Measurements from ENCODE around the gene FBXO7.

The FBXO7 gene

DNA sequence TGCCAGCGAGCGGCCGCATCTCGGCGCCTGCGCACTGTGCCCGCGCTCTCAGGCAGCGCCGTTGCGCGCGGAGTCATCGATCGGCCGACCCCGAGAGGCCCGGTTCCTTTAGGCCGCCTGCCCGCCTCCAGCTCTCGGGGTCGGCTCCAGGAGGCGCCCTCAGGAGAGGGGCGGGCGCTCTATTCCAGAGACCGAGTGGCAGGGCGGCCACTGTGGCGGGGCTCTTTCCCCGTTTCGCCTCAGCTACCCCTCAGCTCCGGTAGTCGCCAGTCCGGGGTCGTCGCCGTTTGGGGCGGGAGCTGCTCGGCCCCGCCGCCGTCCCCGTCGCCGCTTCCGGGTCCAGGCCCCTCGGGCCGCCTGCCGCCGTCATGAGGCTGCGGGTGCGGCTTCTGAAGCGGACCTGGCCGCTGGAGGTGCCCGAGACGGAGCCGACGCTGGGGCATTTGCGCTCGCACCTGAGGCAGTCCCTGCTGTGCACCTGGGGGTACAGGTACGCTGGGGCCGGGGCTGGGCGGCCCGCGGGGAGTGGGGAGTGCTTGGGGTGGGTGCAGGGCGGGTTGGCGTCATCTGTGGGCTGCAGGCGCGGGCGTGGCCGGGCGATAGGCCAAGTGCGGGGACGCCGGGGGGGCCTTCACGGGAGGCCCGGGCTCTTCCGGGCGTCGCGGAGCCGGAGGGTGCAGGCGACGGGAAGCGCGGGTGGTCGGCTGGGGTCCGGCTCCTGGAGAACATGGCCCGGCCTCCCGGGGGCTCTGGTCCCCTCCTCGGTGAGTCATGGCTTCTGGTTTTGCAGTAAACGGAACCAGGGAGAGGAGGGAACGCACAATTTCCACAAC is at the start of gene FBXO7:
Gene FBXO7, plus strand, starts transcription at position 177 of the 833 bp plus-strand sequence. Its CDS starts 192 bp downstream, at position 369.
- peak within 1 kb of the TSS; percentile 82 for H3K9ac ChIP-seq (ENCODE audit: insufficient read length, low read depth)
- H3K4me3 ChIP-seq (ENCODE audit: insufficient read length, low read depth) = peak within 1 kb of the TSS; percentile 78
- H3K27me3 ChIP-seq (ENCODE audit: insufficient read depth, insufficient read length) = no peaks in the 10 kb centered on the region
- DNase-seq (ENCODE audit: low read depth, low spot score) = peak; percentile 80
- H3K9me3 ChIP-seq (ENCODE audit: insufficient read depth, low read length) = no peaks in the 10 kb centered on the region
- TF ChIP-seq ZNF274 (IDR thresholded peaks at IDR 0.05; ENCODE audit: low read depth, low read length) = no peak
- TF ChIP-seq YY1 (IDR thresholded peaks at IDR 0.05; ENCODE audit: insufficient read depth, insufficient read length) = no peak
- TF ChIP-seq SUZ12 (IDR thresholded peaks at IDR 0.05; ENCODE audit: extremely low read depth, insufficient read depth, insufficient read length) = no peak
- H3K4me1 ChIP-seq (ENCODE audit: insufficient read depth, insufficient read length) = peaks cover under 1% of the 10 kb centered on the region
- H3K36me3 ChIP-seq (ENCODE audit: insufficient read depth, insufficient read length, low read length) = peaks cover 11% of the 10 kb centered on the region

DNA sequence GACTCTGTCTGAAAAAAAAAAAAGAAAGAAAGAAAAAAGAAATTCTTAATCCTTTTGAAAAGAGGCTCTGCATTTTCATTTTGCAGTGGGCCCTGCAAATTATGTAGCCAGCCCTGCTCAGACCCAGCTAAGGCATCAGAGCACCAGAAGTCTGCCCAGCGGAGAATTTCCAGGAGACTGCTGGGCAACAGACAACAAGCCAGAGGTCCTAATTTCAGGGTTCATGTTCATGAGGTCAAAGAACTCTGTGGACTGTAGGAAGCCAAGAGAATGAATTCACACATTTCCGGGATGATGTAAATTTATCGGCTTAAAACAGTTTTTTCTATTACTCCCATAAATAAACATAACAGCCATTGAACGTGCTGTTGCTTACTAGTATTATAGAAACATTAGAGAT is 47.7 kb upstream of the FBXO7 start:
- no peak for TF ChIP-seq SUZ12 (IDR thresholded peaks at IDR 0.05; ENCODE audit: extremely low read depth, insufficient read depth, insufficient read length)
- TF ChIP-seq YY1 (IDR thresholded peaks at IDR 0.05; ENCODE audit: insufficient read depth, insufficient read length) = no peak
- TF ChIP-seq ZNF274 (IDR thresholded peaks at IDR 0.05; ENCODE audit: low read depth, low read length) = no peak
- no peaks in the 10 kb centered on the region for H3K36me3 ChIP-seq (ENCODE audit: insufficient read depth, insufficient read length, low read length)
- H3K4me3 ChIP-seq (ENCODE audit: insufficient read length, low read depth) = no peak overlapping the region
- no peaks in the 10 kb centered on the region for H3K9me3 ChIP-seq (ENCODE audit: insufficient read depth, low read length)
- no peak overlapping the region for H3K9ac ChIP-seq (ENCODE audit: insufficient read length, low read depth)
- DNase-seq (ENCODE audit: low read depth, low spot score) = no peak
- no peaks in the 10 kb centered on the region for H3K27me3 ChIP-seq (ENCODE audit: insufficient read depth, insufficient read length)
- no peaks in the 10 kb centered on the region for H3K4me1 ChIP-seq (ENCODE audit: insufficient read depth, insufficient read length)

DNA sequence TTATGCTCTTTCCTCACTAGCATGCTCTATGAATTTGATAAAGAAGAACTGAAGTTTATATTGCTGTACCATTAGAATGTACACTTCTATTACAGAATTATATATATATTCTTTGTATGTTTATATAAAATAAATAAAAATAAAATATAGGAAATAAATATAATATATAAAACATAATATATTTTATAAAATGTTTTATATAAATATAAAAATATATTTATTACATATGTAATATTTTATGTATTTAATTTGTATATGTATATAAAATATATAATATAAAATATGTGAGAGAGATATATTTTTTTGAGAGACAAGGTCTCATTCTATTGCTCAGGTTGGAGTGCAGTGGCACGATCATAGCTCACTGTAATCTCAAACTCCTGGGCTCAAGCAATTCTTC is 44.3 kb upstream of the FBXO7 start:
- H3K27me3 ChIP-seq (ENCODE audit: insufficient read depth, insufficient read length) = no peaks in the 10 kb centered on the region
- no peak for DNase-seq (ENCODE audit: low read depth, low spot score)
- no peak overlapping the region for H3K4me3 ChIP-seq (ENCODE audit: insufficient read length, low read depth)
- no peaks in the 10 kb centered on the region for H3K36me3 ChIP-seq (ENCODE audit: insufficient read depth, insufficient read length, low read length)
- H3K9ac ChIP-seq (ENCODE audit: insufficient read length, low read depth) = no peak overlapping the region
- no peaks in the 10 kb centered on the region for H3K9me3 ChIP-seq (ENCODE audit: insufficient read depth, low read length)
- TF ChIP-seq YY1 (IDR thresholded peaks at IDR 0.05; ENCODE audit: insufficient read depth, insufficient read length) = no peak
- TF ChIP-seq SUZ12 (IDR thresholded peaks at IDR 0.05; ENCODE audit: extremely low read depth, insufficient read depth, insufficient read length) = no peak
- no peak for TF ChIP-seq ZNF274 (IDR thresholded peaks at IDR 0.05; ENCODE audit: low read depth, low read length)
- no peaks in the 10 kb centered on the region for H3K4me1 ChIP-seq (ENCODE audit: insufficient read depth, insufficient read length)

DNA sequence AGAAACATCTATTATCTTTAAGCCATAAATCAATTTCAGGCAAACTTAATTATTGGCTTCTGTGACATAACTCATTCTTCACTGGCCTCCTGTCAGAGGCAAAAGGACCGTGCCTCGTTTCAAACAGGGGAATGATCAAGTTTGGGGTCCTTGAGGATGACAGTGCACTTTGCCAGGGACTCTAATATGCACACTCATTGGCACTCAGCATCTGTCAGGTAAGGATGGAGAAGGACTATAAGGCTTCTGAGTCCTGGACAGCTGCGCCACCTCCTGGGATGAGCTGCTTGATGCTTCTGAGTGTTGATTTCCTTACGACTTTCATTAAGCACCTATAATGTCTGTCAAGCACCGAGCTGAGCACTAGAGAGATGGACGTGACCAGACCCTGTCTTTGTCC is 30.5 kb upstream of the FBXO7 start:
- no peaks in the 10 kb centered on the region for H3K36me3 ChIP-seq (ENCODE audit: insufficient read depth, insufficient read length, low read length)
- no peak for DNase-seq (ENCODE audit: low read depth, low spot score)
- peaks cover 11% of the 10 kb centered on the region for H3K27me3 ChIP-seq (ENCODE audit: insufficient read depth, insufficient read length)
- H3K9me3 ChIP-seq (ENCODE audit: insufficient read depth, low read length) = no peaks in the 10 kb centered on the region
- TF ChIP-seq YY1 (IDR thresholded peaks at IDR 0.05; ENCODE audit: insufficient read depth, insufficient read length) = no peak
- no peak for TF ChIP-seq SUZ12 (IDR thresholded peaks at IDR 0.05; ENCODE audit: extremely low read depth, insufficient read depth, insufficient read length)
- TF ChIP-seq ZNF274 (IDR thresholded peaks at IDR 0.05; ENCODE audit: low read depth, low read length) = no peak
- no peaks in the 10 kb centered on the region for H3K4me1 ChIP-seq (ENCODE audit: insufficient read depth, insufficient read length)
- H3K4me3 ChIP-seq (ENCODE audit: insufficient read length, low read depth) = no peak overlapping the region
- no peak overlapping the region for H3K9ac ChIP-seq (ENCODE audit: insufficient read length, low read depth)

DNA sequence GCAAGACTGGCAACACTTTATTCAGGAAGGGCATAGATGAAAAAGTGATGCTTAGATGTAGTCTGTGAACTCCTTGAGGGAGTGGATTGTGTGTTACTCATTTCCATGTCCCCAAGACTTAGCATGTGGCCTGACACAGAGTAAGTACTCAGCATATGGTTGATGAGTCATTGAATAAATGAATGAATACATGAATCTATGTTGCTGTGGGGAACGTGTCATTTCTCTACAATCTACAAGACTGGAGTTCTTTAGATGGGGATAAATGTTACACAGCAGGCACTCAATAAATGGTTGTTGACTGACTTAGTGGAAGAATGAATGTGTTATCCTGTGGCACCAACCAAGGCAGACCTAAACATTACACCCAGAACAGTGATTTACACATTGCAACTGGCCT is 28.3 kb upstream of the FBXO7 start:
- no peaks in the 10 kb centered on the region for H3K4me1 ChIP-seq (ENCODE audit: insufficient read depth, insufficient read length)

DNA sequence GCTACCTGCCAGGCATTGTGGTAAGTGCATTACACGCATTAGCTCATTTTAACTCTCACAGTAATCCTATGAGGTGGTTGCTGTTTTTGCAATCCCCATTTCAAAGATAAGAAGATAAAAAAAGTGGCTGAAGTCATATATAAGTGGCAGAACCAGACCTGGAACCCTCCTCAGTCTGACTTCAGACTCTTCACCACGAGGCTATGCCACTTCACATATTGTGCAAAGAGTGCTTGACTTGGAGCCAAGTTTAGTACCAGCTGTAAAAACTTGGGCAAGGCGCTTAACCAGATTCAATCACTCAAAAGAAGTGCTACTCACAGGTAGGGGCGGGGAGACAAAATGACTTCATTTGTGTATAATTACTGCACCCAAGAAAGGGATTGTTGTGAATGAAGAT is 25.6 kb upstream of the FBXO7 start:
- H3K9ac ChIP-seq (ENCODE audit: insufficient read length, low read depth) = no peak overlapping the region
- peaks cover 8% of the 10 kb centered on the region for H3K27me3 ChIP-seq (ENCODE audit: insufficient read depth, insufficient read length)
- TF ChIP-seq YY1 (IDR thresholded peaks at IDR 0.05; ENCODE audit: insufficient read depth, insufficient read length) = no peak
- no peak for TF ChIP-seq SUZ12 (IDR thresholded peaks at IDR 0.05; ENCODE audit: extremely low read depth, insufficient read depth, insufficient read length)
- TF ChIP-seq ZNF274 (IDR thresholded peaks at IDR 0.05; ENCODE audit: low read depth, low read length) = no peak
- H3K4me3 ChIP-seq (ENCODE audit: insufficient read length, low read depth) = no peak overlapping the region
- H3K9me3 ChIP-seq (ENCODE audit: insufficient read depth, low read length) = no peaks in the 10 kb centered on the region
- no peaks in the 10 kb centered on the region for H3K36me3 ChIP-seq (ENCODE audit: insufficient read depth, insufficient read length, low read length)
- no peak for DNase-seq (ENCODE audit: low read depth, low spot score)
- no peaks in the 10 kb centered on the region for H3K4me1 ChIP-seq (ENCODE audit: insufficient read depth, insufficient read length)

More for the DNA sequence above, 28.3 kb upstream of the FBXO7 start:
- no peaks in the 10 kb centered on the region for H3K36me3 ChIP-seq (ENCODE audit: insufficient read depth, insufficient read length, low read length)
- DNase-seq (ENCODE audit: low read depth, low spot score) = no peak
- TF ChIP-seq SUZ12 (IDR thresholded peaks at IDR 0.05; ENCODE audit: extremely low read depth, insufficient read depth, insufficient read length) (no peak), YY1 (IDR thresholded peaks at IDR 0.05; ENCODE audit: insufficient read depth, insufficient read length) (no peak), ZNF274 (IDR thresholded peaks at IDR 0.05; ENCODE audit: low read depth, low read length) (no peak)
- peaks cover 8% of the 10 kb centered on the region for H3K27me3 ChIP-seq (ENCODE audit: insufficient read depth, insufficient read length)
- H3K9ac ChIP-seq (ENCODE audit: insufficient read length, low read depth) = no peak overlapping the region
- no peak overlapping the region for H3K4me3 ChIP-seq (ENCODE audit: insufficient read length, low read depth)
- H3K9me3 ChIP-seq (ENCODE audit: insufficient read depth, low read length) = no peaks in the 10 kb centered on the region

DNA sequence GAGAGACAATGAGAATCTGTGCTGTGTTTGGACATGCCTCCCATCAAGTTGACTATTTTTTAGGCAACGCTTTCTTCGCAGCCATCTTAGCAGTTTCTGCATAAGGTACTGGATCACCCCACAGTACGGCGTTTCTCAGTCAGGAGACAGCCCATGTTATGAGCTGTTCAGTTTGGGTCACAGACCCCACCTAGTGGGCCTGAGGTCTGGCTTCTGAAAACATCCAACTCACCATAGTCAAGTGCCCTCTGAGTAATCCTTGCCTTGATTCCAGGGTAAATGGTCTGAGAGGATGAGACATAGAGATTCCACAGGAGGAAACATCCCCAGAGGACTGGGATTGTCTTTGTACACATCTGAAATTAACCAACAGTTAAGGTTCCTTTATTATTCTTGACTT is 17.6 kb upstream of the FBXO7 start:
- TF ChIP-seq YY1 (IDR thresholded peaks at IDR 0.05; ENCODE audit: insufficient read depth, insufficient read length) = no peak
- no peak overlapping the region for H3K9ac ChIP-seq (ENCODE audit: insufficient read length, low read depth)
- H3K36me3 ChIP-seq (ENCODE audit: insufficient read depth, insufficient read length, low read length) = no peaks in the 10 kb centered on the region
- H3K27me3 ChIP-seq (ENCODE audit: insufficient read depth, insufficient read length) = peaks cover 5% of the 10 kb centered on the region
- no peak overlapping the region for H3K4me3 ChIP-seq (ENCODE audit: insufficient read length, low read depth)
- no peaks in the 10 kb centered on the region for H3K9me3 ChIP-seq (ENCODE audit: insufficient read depth, low read length)
- no peak for DNase-seq (ENCODE audit: low read depth, low spot score)
- no peaks in the 10 kb centered on the region for H3K4me1 ChIP-seq (ENCODE audit: insufficient read depth, insufficient read length)
